Tibial nerve (tissue), 4 donors: ENCODE data around the gene FSTL4.

Experiments
- EP300 ChIP-seq, 2 donors: sonication (generic); formaldehyde crosslinking; IDR thresholded peaks; one replicate each; pipeline ENCODE4 v1.6.1; 2017; ENCODE audit warnings: antibody characterized with exemption in 2 of 2, mild to moderate bottlenecking in 1 of 2
- POLR2A ChIP-seq, 2 donors: fragments of 450-650 bp; IDR thresholded peaks; one replicate each; pipeline ENCODE4 v1.6.1; 2017; ENCODE audit warnings: antibody characterized with exemption in 2 of 2, mild to moderate bottlenecking in 2 of 2, moderate library complexity in 2 of 2
- TF ChIP-seq, protein P1 (sequence below), 5 experiments: fragments of 200-600 bp in 3 of 5; fragments of 450-650 bp in 2 of 5; sonication (generic) in 3 of 5; IDR thresholded peaks; one replicate each; pipeline ENCODE4 v1.5.1; 2016 to 2019; ENCODE audit warnings: antibody characterized with exemption in 5 of 5, mild to moderate bottlenecking in 3 of 5, moderate library complexity in 2 of 5

GRCh38 chr5:133193794-133194193, 418.5 kb downstream of the FSTL4 start:
- TF ChIP-seq, protein P1, sequence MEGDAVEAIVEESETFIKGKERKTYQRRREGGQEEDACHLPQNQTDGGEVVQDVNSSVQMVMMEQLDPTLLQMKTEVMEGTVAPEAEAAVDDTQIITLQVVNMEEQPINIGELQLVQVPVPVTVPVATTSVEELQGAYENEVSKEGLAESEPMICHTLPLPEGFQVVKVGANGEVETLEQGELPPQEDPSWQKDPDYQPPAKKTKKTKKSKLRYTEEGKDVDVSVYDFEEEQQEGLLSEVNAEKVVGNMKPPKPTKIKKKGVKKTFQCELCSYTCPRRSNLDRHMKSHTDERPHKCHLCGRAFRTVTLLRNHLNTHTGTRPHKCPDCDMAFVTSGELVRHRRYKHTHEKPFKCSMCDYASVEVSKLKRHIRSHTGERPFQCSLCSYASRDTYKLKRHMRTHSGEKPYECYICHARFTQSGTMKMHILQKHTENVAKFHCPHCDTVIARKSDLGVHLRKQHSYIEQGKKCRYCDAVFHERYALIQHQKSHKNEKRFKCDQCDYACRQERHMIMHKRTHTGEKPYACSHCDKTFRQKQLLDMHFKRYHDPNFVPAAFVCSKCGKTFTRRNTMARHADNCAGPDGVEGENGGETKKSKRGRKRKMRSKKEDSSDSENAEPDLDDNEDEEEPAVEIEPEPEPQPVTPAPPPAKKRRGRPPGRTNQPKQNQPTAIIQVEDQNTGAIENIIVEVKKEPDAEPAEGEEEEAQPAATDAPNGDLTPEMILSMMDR (IDR thresholded peaks at IDR 0.05): no peak
- no peak for TF ChIP-seq POLR2A (IDR thresholded peaks at IDR 0.05)
- TF ChIP-seq EP300 (IDR thresholded peaks at IDR 0.05): no peak
